Activated T-cell treated with anti-CD3 and anti-CD28 coated beads, Interleukin-2, amount 50 U/mL, for 4 hours (primary cell): ENCODE data around the gene RNF207. TPM values are rescaled to one million over a fixed set of nuclear protein-coding genes. Genes with fewer than 3 reads are reported as not detected.

Experiments used
- ATAC-seq, 2 donors: fragments of 200-7000 bp; cut with Tn5 transposase; one replicate each; pipeline ENCODE4 v1.10.0; 2021
- DNase-seq: peaks from one replicate; pipeline ENCODE4 v3.0.0-alpha.2; 2020
- H3K27me3 Mint-ChIP-seq: one replicate; pipeline ENCODE4 v1.8.0; 2021; ENCODE audit warnings: low read depth, mixed read lengths
- H3K36me3 Mint-ChIP-seq: one replicate; pipeline ENCODE4 v1.8.0; 2022; ENCODE audit warnings: mixed read lengths; ENCODE audit not compliant: insufficient read depth
- H3K4me1 Mint-ChIP-seq: one replicate; pipeline ENCODE4 v1.8.0; 2021; ENCODE audit warnings: low read depth, mixed read lengths
- H3K4me3 Mint-ChIP-seq: one replicate; pipeline ENCODE4 v1.8.0; 2021; ENCODE audit warnings: mild to moderate bottlenecking, moderate library complexity, mixed read lengths
- H3K9me3 Mint-ChIP-seq: one replicate; pipeline ENCODE4 v1.8.0; 2021; ENCODE audit warnings: mixed read lengths
- total RNA-seq, 3 donors: library from RNA; stranded (reverse); gene quantifications; one replicate each; pipeline ENCODE4 v1.2.1, GENCODE V29; 2021

The RNF207 gene
- total RNA-seq, 3 donors from 2014 or later, result 9.9 to 18.8 (median 12.0) TPM

- Mint-ChIP-seq H3K27me3 (peaks cover 57% of the 10 kb centered on the region), H3K4me1 (peaks cover 12% of the 10 kb centered on the region), H3K9me3 (no peaks in the 10 kb centered on the region), H3K4me3 (no peak overlapping the region), H3K36me3 (no peaks in the 10 kb centered on the region)
- no peak for DNase-seq
- ATAC-seq, result no peak
These were observed 36.2 kb downstream of the RNF207 start for GRCh38 chr1:6241887-6242740.

- Mint-ChIP-seq H3K27me3 (peaks cover 68% of the 10 kb centered on the region), H3K4me3 (no peak overlapping the region), H3K9me3 (no peaks in the 10 kb centered on the region), H3K36me3 (no peaks in the 10 kb centered on the region), H3K4me1 (peaks cover 12% of the 10 kb centered on the region)
- no peak for ATAC-seq
- DNase-seq, result no peak
These were observed 37.3 kb downstream of the RNF207 start for GRCh38 chr1:6243053-6243834.

GRCh38 chr1:6243993-6244392 is 38.1 kb downstream of the RNF207 start, which contains the start of gene HES3:
Gene HES3 (plus strand): TSS chr1:6244179. CDS start chr1:6244366, 187 bp downstream.
- no peak within 1 kb of the TSS for H3K4me3 Mint-ChIP-seq

GRCh38 chr1:6244401-6245049 is 38.6 kb downstream of the RNF207 start:
- Mint-ChIP-seq H3K4me1 (peaks cover 12% of the 10 kb centered on the region), H3K36me3 (no peaks in the 10 kb centered on the region), H3K9me3 (no peaks in the 10 kb centered on the region), H3K27me3 (peaks cover 66% of the 10 kb centered on the region), H3K4me3 (no peak overlapping the region)
- DNase-seq (no peak), ATAC-seq (no peak)

More at GRCh38 chr1:6243993-6244392, 38.1 kb downstream of the RNF207 start, which contains the start of gene HES3:
- Mint-ChIP-seq H3K27me3 (peaks cover 70% of the 10 kb centered on the region), H3K4me1 (peaks cover 12% of the 10 kb centered on the region), H3K9me3 (no peaks in the 10 kb centered on the region), H3K36me3 (no peaks in the 10 kb centered on the region)
- ATAC-seq (no peak), DNase-seq (no peak)

- Mint-ChIP-seq H3K4me3 (no peak overlapping the region), H3K9me3 (no peaks in the 10 kb centered on the region)
- peak; percentile 77 to 79 for ATAC-seq
These were observed 39.4 kb downstream of the RNF207 start for GRCh38 chr1:6245086-6245868.

GRCh38 chr1:6245869-6246496 is 40.1 kb downstream of the RNF207 start:
- Mint-ChIP-seq H3K4me1 (peaks cover 15% of the 10 kb centered on the region), H3K4me3 (no peak overlapping the region), H3K27me3 (peaks cover 65% of the 10 kb centered on the region), H3K36me3 (no peaks in the 10 kb centered on the region), H3K9me3 (no peaks in the 10 kb centered on the region)
- ATAC-seq (no peak), DNase-seq (peak; percentile 32)

More at GRCh38 chr1:6245086-6245868, 39.4 kb downstream of the RNF207 start:
- peak; percentile 74 for DNase-seq
- Mint-ChIP-seq H3K4me1 (peaks cover 15% of the 10 kb centered on the region), H3K27me3 (peaks cover 64% of the 10 kb centered on the region), H3K36me3 (no peaks in the 10 kb centered on the region)

GRCh38 chr1:6246497-6247467 is 40.9 kb downstream of the RNF207 start:
- Mint-ChIP-seq H3K27me3 (peaks cover 65% of the 10 kb centered on the region), H3K4me3 (peak overlapping the region; percentile 65), H3K4me1 (peaks cover 11% of the 10 kb centered on the region), H3K9me3 (no peaks in the 10 kb centered on the region), H3K36me3 (no peaks in the 10 kb centered on the region)
- ATAC-seq (peak; percentile 67 to 68), DNase-seq (peak; percentile 79)

GRCh38 chr1:6247651-6248050 is 41.7 kb downstream of the RNF207 start:
- Mint-ChIP-seq H3K9me3 (no peaks in the 10 kb centered on the region), H3K4me3 (no peak overlapping the region), H3K36me3 (no peaks in the 10 kb centered on the region), H3K27me3 (peaks cover 72% of the 10 kb centered on the region), H3K4me1 (peaks cover 11% of the 10 kb centered on the region)
- DNase-seq (no peak), ATAC-seq (no peak)

- no peak for DNase-seq
- no peaks in the 10 kb centered on the region for H3K9me3 Mint-ChIP-seq
- no peak for ATAC-seq
- no peak overlapping the region for H3K4me3 Mint-ChIP-seq
- peaks cover 72% of the 10 kb centered on the region for H3K27me3 Mint-ChIP-seq
- H3K4me1 Mint-ChIP-seq, result peaks cover 11% of the 10 kb centered on the region
- no peaks in the 10 kb centered on the region for H3K36me3 Mint-ChIP-seq
These were observed 42.4 kb downstream of the RNF207 start for GRCh38 chr1:6248161-6248776.

GRCh38 chr1:6248932-6249738 is 43.2 kb downstream of the RNF207 start:
- H3K9me3 Mint-ChIP-seq, result no peaks in the 10 kb centered on the region
- DNase-seq (no peak), ATAC-seq (no peak)
- H3K36me3 Mint-ChIP-seq, result no peaks in the 10 kb centered on the region
- H3K27me3 Mint-ChIP-seq, result peaks cover 63% of the 10 kb centered on the region
- peaks cover 11% of the 10 kb centered on the region for H3K4me1 Mint-ChIP-seq
- H3K4me3 Mint-ChIP-seq, result no peak overlapping the region

- no peak for ATAC-seq
- Mint-ChIP-seq H3K4me1 (peaks cover 10% of the 10 kb centered on the region), H3K36me3 (no peaks in the 10 kb centered on the region), H3K4me3 (no peak overlapping the region), H3K27me3 (peaks cover 60% of the 10 kb centered on the region), H3K9me3 (no peaks in the 10 kb centered on the region)
- no peak for DNase-seq
These were observed 44.1 kb downstream of the RNF207 start for GRCh38 chr1:6249739-6250689.
